GM11168 (cell line): Measurements from ENCODE around the gene HKDC1.
"Not testable (repeated sequence)": the region's sequence is repeated elsewhere in the genome, so short reads cannot be mapped to it uniquely, and the experiment has no call there.

Experiments
- in situ Hi-C: fragments of 300-500 bp; cut with MboI; formaldehyde crosslinking; loops from one replicate; pipeline ENCODE4 v1.12.0; 2022; ENCODE audit warnings: low sequenced_read_pairs; ENCODE audit not compliant: unreplicated experiment

Gene HKDC1

GRCh38 chr10:69268761-69269416, 48.8 kb downstream of the HKDC1 start:
- in situ Hi-C loops, result no loop called here

GRCh38 chr10:69269761-69270160, 49.6 kb downstream of the HKDC1 start:
- in situ Hi-C loops, result no loop called here

- in situ Hi-C loops, result no loop called here
These were observed 50.9 kb downstream of the HKDC1 start for GRCh38 chr10:69270990-69271389.

- in situ Hi-C loops, result no loop called here
These were observed 52.5 kb downstream of the HKDC1 start for GRCh38 chr10:69272624-69273023.

GRCh38 chr10:69275444-69275843, 55.3 kb downstream of the HKDC1 start:
- in situ Hi-C loops, result no loop called here

- in situ Hi-C loops, result no loop called here
These were observed 56.4 kb downstream of the HKDC1 start for GRCh38 chr10:69276503-69276902.

- in situ Hi-C loops, result no loop called here
These were observed 58.4 kb downstream of the HKDC1 start, which contains the start of gene HK1 for GRCh38 chr10:69278446-69278963. Gene HK1 (plus strand): TSS chr10:69278496.

GRCh38 chr10:69279110-69279509, 59.0 kb downstream of the HKDC1 start:
- in situ Hi-C loops, result no loop called here

GRCh38 chr10:69281507-69282413, 61.6 kb downstream of the HKDC1 start:
- in situ Hi-C loops, result no loop called here

GRCh38 chr10:69284402-69284801, 64.3 kb downstream of the HKDC1 start:
- in situ Hi-C loops, result not testable (repeated sequence)

- in situ Hi-C loops, result no loop called here
These were observed 65.6 kb downstream of the HKDC1 start for GRCh38 chr10:69285699-69286098.

GRCh38 chr10:69287181-69287580, 67.0 kb downstream of the HKDC1 start:
- in situ Hi-C loops, result no loop called here

- in situ Hi-C loops, result no loop called here
These were observed 70.9 kb downstream of the HKDC1 start for GRCh38 chr10:69290993-69291392.

- in situ Hi-C loops, result no loop called here
These were observed 72.3 kb downstream of the HKDC1 start for GRCh38 chr10:69292459-69292858.

- in situ Hi-C loops, result no loop called here
These were observed 75.0 kb downstream of the HKDC1 start for GRCh38 chr10:69295027-69295636.

GRCh38 chr10:69303632-69304051, 83.5 kb downstream of the HKDC1 start:
- in situ Hi-C loops, result no loop called here

GRCh38 chr10:69306421-69306820, 86.3 kb downstream of the HKDC1 start:
- in situ Hi-C loops, result no loop called here

- in situ Hi-C loops, result no loop called here
These were observed 87.3 kb downstream of the HKDC1 start for GRCh38 chr10:69307434-69307833.

GRCh38 chr10:69308304-69308703, 88.2 kb downstream of the HKDC1 start:
- in situ Hi-C loops, result not testable (repeated sequence)

GRCh38 chr10:69311309-69311708, 91.2 kb downstream of the HKDC1 start:
- in situ Hi-C loops, result no loop called here

- in situ Hi-C loops, result no loop called here
These were observed 92.4 kb downstream of the HKDC1 start for GRCh38 chr10:69312528-69312927.
